Trophoblast cell (in vitro differentiated cells and primary cell): ENCODE data around the gene DOCK2.

ENCODE experiments used
- DNase-seq, 2 donors: peaks; one replicate each; pipeline ENCODE4 v3.0.0-alpha.2; 2016
- H2AFZ ChIP-seq: 2 replicates; pipeline ENCODE4 v1.6.1; 2013; ENCODE audit warnings: low read length, moderate library complexity, mild to moderate bottlenecking; ENCODE audit not compliant: insufficient read depth, poor library complexity
- H2AK5ac ChIP-seq: 2 replicates; pipeline ENCODE4 v1.6.1; 2013; ENCODE audit warnings: mild to moderate bottlenecking, low read length
- H2BK120ac ChIP-seq: 2 replicates; pipeline ENCODE4 v1.6.1; 2013; ENCODE audit warnings: low read length, mild to moderate bottlenecking, moderate library complexity; ENCODE audit not compliant: insufficient read depth, poor library complexity
- H2BK12ac ChIP-seq: 2 replicates; pipeline ENCODE4 v1.6.1; 2013; ENCODE audit warnings: mild to moderate bottlenecking, low read length, moderate library complexity
- H2BK5ac ChIP-seq: 2 replicates; pipeline ENCODE4 v1.6.1; 2013; ENCODE audit warnings: low read length, low read depth, moderate library complexity, mild to moderate bottlenecking; ENCODE audit not compliant: poor library complexity
- H3K14ac ChIP-seq: 2 replicates; pipeline ENCODE4 v1.6.1; 2013; ENCODE audit warnings: mild to moderate bottlenecking, low read length
- H3K18ac ChIP-seq: 2 replicates; pipeline ENCODE4 v1.6.1; 2013; ENCODE audit warnings: mild to moderate bottlenecking, low read length
- H3K23ac ChIP-seq: 2 replicates; pipeline ENCODE4 v1.6.1; 2013; ENCODE audit warnings: low read length
- H3K27ac ChIP-seq: 2 replicates; pipeline ENCODE4 v1.5.1; 2013; ENCODE audit warnings: low read depth, mild to moderate bottlenecking, inconsistent platforms, low read length, moderate library complexity
- H3K27me3 ChIP-seq: 2 replicates; pipeline ENCODE4 v1.6.1; 2013; ENCODE audit warnings: inconsistent platforms, mild to moderate bottlenecking, low read length, moderate library complexity; ENCODE audit not compliant: insufficient read depth
- H3K36me3 ChIP-seq, 2 experiments: 1 replicate in 1 of 2; 2 replicates in 1 of 2; pipeline ENCODE4 v1.6.1; 2013; ENCODE audit warnings: low read length in 2 of 2, mild to moderate bottlenecking in 2 of 2, moderate library complexity in 1 of 2; ENCODE audit not compliant: insufficient read depth in 2 of 2, control insufficient read depth in 1 of 2
- H3K4ac ChIP-seq: 2 replicates; pipeline ENCODE4 v1.6.1; 2013; ENCODE audit warnings: low read depth, mild to moderate bottlenecking, low read length, moderate library complexity
- H3K4me1 ChIP-seq, 2 experiments: 1 replicate in 1 of 2; 2 replicates in 1 of 2; pipeline ENCODE4 v1.6.1; 2013; ENCODE audit warnings: low read length in 2 of 2, mild to moderate bottlenecking in 2 of 2, moderate library complexity in 1 of 2; ENCODE audit not compliant: insufficient read depth in 2 of 2, control insufficient read depth in 1 of 2
- H3K4me2 ChIP-seq: 2 replicates; pipeline ENCODE4 v1.6.1; 2013; ENCODE audit warnings: inconsistent platforms, mild to moderate bottlenecking, low read length, moderate library complexity
- H3K4me3 ChIP-seq: 2 replicates; pipeline ENCODE4 v1.5.1; 2013; ENCODE audit warnings: mild to moderate bottlenecking, low read depth, low read length, inconsistent platforms
- H3K79me1 ChIP-seq: one replicate; pipeline ENCODE4 v1.6.1; 2013; ENCODE audit warnings: low read length
- H3K79me2 ChIP-seq: 2 replicates; pipeline ENCODE4 v1.6.1; 2013; ENCODE audit warnings: low read length, mild to moderate bottlenecking; ENCODE audit not compliant: control insufficient read depth, insufficient read depth, poor library complexity
- H3K9ac ChIP-seq: 2 replicates; pipeline ENCODE4 v1.6.1; 2013; ENCODE audit warnings: mild to moderate bottlenecking, low read length
- H3K9me3 ChIP-seq: 2 replicates; pipeline ENCODE4 v1.6.1; 2013; ENCODE audit warnings: low read depth, mild to moderate bottlenecking, control low read depth, inconsistent platforms, low read length; ENCODE audit not compliant: insufficient read depth
- H4K12ac ChIP-seq: 2 replicates; pipeline ENCODE4 v1.6.1; 2013; ENCODE audit warnings: low read depth, mild to moderate bottlenecking, low read length, moderate library complexity
- H4K8ac ChIP-seq: 2 replicates; pipeline ENCODE4 v1.6.1; 2013; ENCODE audit warnings: low read depth, mild to moderate bottlenecking, low read length, moderate library complexity
- H4K91ac ChIP-seq: one replicate; pipeline ENCODE4 v1.6.1; 2013; ENCODE audit warnings: low read depth, mild to moderate bottlenecking, low read length, moderate library complexity
- WGBS: extraction: QIAGEN DNeasy Blood & Tissue Kit; methylation state at CpG from one replicate; pipeline ENCODE4 v1.1.7; 2013; ENCODE audit warnings: missing lambda C conversion rate; ENCODE audit not compliant: insufficient read length, insufficient coverage; ENCODE audit errors: extremely low coverage; 5-methylcytosine and 5-hydroxymethylcytosine counted together

The DOCK2 gene

GRCh38 chr5:169756071-169756765, 119.1 kb downstream of the DOCK2 start:
- Histone ChIP-seq H4K12ac (no peak overlapping the region), H3K14ac (no peak overlapping the region), H3K23ac (no peak overlapping the region), H2BK12ac (no peak overlapping the region), H3K9ac (no peak overlapping the region), H3K4ac (no peak overlapping the region), H3K27ac (no peak overlapping the region), H3K79me1 (no peaks in the 10 kb centered on the region), H3K4me2 (no peak overlapping the region), H3K4me3 (no peak overlapping the region), H2AFZ (no peak overlapping the region), H4K91ac (no peak overlapping the region), H3K9me3 (no peaks in the 10 kb centered on the region), H2BK5ac (no peak overlapping the region), H3K27me3 (no peaks in the 10 kb centered on the region), H3K18ac (no peak overlapping the region), H4K8ac (no peak overlapping the region), H3K79me2 (no peaks in the 10 kb centered on the region), H3K36me3 (no peaks in the 10 kb centered on the region), H2AK5ac (no peak overlapping the region), H3K4me1 (no peaks in the 10 kb centered on the region), H2BK120ac (no peak overlapping the region)
- peak; percentile 62 to 66 for DNase-seq
- no CpG with 5 or more reads among the region's 10 CpGs for WGBS

DNA sequence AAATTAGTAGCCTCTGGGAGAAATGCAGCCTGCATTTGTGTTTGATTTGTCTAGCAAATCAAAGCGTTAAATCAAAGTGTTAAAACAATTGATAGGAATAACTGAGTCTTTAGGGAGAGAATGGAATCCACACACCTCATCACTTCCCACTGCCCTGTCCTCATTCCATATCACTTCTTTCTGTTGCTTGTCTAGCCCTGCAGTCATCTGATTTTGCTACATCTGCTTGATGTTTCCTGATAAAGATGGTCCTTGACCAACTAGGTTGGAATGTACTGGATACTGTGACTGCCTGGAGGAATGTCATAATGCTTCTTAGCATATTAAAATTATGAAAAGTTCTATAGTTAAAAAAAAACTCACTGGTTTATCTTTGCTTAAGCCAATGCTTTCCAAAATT, 119.9 kb downstream of the DOCK2 start:
- DNase-seq = peak; percentile 70 to 88
- Histone ChIP-seq H3K14ac (no peak overlapping the region), H2AK5ac (no peak overlapping the region), H3K4me2 (no peak overlapping the region), H4K12ac (no peak overlapping the region), H2BK5ac (no peak overlapping the region), H3K4ac (no peak overlapping the region), H3K79me2 (no peaks in the 10 kb centered on the region), H3K27ac (no peak overlapping the region), H4K8ac (no peak overlapping the region), H3K4me3 (no peak overlapping the region), H2BK12ac (no peak overlapping the region), H3K9ac (no peak overlapping the region), H3K4me1 (no peaks in the 10 kb centered on the region), H2AFZ (no peak overlapping the region), H4K91ac (no peak overlapping the region), H3K23ac (no peak overlapping the region), H3K79me1 (no peaks in the 10 kb centered on the region), H3K18ac (no peak overlapping the region), H3K27me3 (no peaks in the 10 kb centered on the region), H3K36me3 (no peaks in the 10 kb centered on the region), H3K9me3 (no peaks in the 10 kb centered on the region), H2BK120ac (no peak overlapping the region)
- no CpG with 5 or more reads among the region's 1 CpG for WGBS

GRCh38 chr5:169758886-169759285, 121.8 kb downstream of the DOCK2 start:
- Histone ChIP-seq H4K8ac (no peak overlapping the region), H2AFZ (no peak overlapping the region), H3K23ac (no peak overlapping the region), H4K12ac (no peak overlapping the region), H2BK120ac (no peak overlapping the region), H3K4ac (no peak overlapping the region), H3K36me3 (no peaks in the 10 kb centered on the region), H4K91ac (no peak overlapping the region), H2BK5ac (no peak overlapping the region), H3K4me2 (no peak overlapping the region), H2BK12ac (no peak overlapping the region), H3K27ac (no peak overlapping the region), H3K9ac (no peak overlapping the region), H3K4me1 (no peaks in the 10 kb centered on the region), H2AK5ac (no peak overlapping the region), H3K79me1 (no peaks in the 10 kb centered on the region), H3K14ac (no peak overlapping the region), H3K18ac (no peak overlapping the region), H3K27me3 (no peaks in the 10 kb centered on the region), H3K4me3 (no peak overlapping the region), H3K79me2 (no peaks in the 10 kb centered on the region), H3K9me3 (no peaks in the 10 kb centered on the region)
- peak in 1 of 2 donors; percentile 17 for DNase-seq

DNA sequence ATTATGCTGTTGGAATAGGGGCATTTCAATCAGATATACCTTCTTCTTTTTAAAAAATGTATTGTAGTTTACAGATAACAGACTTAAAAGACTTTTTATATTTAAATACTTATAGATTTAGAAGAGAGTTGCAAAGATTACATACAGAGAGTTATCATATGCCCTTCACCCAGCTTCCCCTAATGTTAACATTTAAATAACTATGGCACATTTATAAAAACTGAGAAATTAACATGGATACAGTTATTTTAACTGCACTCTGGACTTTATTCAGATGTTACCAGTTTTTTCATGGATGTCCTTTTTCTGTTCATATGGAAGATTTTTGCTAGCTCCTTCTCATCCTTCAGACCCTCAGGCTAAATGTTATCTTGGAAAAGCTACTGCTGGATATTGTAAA, 123.2 kb downstream of the DOCK2 start:
- H3K27ac ChIP-seq = no peak overlapping the region

More for the DNA sequence above, 123.2 kb downstream of the DOCK2 start:
- Histone ChIP-seq H3K14ac (no peak overlapping the region), H4K8ac (no peak overlapping the region), H3K23ac (no peak overlapping the region), H2BK120ac (no peak overlapping the region), H2BK5ac (no peak overlapping the region), H3K9me3 (no peaks in the 10 kb centered on the region), H3K18ac (no peak overlapping the region), H4K91ac (no peak overlapping the region), H4K12ac (no peak overlapping the region), H3K79me1 (no peaks in the 10 kb centered on the region), H3K4ac (no peak overlapping the region), H3K4me3 (no peak overlapping the region), H3K4me1 (no peaks in the 10 kb centered on the region), H3K4me2 (no peak overlapping the region), H2BK12ac (no peak overlapping the region), H3K36me3 (no peaks in the 10 kb centered on the region), H2AK5ac (no peak overlapping the region), H3K79me2 (no peaks in the 10 kb centered on the region), H3K27me3 (no peaks in the 10 kb centered on the region), H2AFZ (no peak overlapping the region), H3K9ac (no peak overlapping the region)
- DNase-seq = no peak
